ENCODE results near the gene USPL1.

- TF ChIP-seq CTCF (IDR thresholded peaks at IDR 0.05) (no peak), POLR2A (IDR thresholded peaks at IDR 0.05) (no peak)
These were observed 88.0 kb downstream of the USPL1 start for GRCh38 chr13:30705680-30706079.
